Stimulated activated naive CD4-positive, alpha-beta T cell treated with Interleukin-2 at 50 U/mL for 16 hours (primary cell): ENCODE measurements around the gene IGF2R.
"Not testable (repeated sequence)": the region's sequence is repeated elsewhere in the genome, so short reads cannot be mapped to it uniquely, and the experiment has no call there.

Source experiments
- DNase-seq: peaks from one replicate; lab custom pipeline; 2025; lab: John Stamatoyannopoulos, UW

Gene IGF2R

DNA sequence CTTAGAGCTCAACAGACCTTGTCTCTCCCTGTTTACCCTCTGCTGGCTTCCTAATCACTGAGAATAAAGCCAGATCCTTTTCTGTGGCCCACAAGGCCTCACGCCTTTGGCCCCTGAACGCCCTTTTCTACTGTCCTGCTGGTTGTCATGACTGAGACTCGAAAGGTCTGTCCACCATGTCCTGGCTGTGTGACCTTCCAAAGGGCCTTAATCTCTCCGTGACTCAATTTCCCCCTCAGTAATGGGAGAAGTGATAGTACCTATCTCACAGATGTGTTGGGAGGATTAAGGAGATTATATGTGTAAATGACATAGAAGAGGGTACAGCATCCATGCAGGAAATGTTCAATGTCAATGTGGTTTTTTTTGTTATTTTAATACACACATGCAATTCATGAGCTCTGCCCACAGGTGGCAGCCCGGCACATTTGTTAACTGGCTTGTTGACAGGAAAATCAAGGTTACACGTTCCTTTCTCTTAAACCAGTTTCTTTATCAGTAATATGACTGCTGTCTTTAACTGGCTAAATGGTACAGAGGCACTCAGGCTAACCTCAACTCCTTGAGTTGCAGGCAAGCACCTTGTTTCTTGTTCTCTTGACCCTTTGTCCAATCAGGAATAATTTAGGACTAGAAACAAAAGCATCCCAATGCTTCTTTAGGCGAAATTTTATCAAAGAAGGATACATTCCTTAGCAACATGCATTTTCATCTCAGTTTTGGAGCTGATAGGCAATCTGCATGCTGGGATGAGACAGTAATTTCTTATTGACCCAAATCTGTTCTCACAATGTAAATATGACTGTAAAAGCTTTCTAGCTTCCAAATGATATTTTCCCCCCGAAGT lies 169.3 kb downstream of the IGF2R start:
- DNase-seq, result peak; percentile 42

GRCh38 chr6:160138839-160139419 lies 170.0 kb downstream of the IGF2R start:
- no peak for DNase-seq

DNA sequence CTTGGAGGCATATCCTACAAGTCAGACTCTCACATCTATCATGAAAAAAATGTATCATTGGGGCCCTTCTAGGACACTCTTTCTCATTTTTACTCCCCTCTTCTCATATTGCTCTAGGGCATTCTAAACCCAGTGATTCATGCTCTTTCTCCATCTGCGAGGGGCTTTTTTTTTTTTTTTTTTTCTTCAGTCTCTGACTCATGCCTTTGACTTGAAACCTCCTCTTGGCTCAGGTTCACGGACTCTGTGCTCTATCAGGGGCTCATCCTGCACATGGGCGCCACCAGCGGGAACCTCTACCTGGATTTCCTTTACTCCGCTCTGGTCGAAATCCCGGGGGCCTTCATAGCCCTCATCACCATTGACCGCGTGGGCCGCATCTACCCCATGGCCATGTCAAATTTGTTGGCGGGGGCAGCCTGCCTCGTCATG lies 170.6 kb downstream of the IGF2R start:
- DNase-seq, result no peak

DNA sequence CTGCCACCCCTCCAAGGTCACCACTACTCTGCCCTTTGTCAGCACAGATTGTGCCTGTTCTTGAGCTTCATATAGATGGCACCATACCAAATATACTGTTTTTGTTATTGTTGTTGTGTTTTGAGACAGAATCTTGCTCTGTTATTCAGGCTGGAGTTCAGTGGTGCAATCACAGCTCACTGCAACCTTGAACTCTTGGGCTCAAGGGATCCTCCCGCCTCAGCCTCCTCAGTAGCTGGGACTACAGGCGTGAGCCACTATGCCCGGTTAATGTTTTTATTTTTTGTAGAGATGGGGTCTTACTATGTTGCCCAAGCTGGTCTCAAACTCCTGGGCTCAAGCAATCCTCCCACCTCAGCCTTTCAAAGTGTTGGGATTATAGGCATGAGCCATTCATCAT lies 171.6 kb downstream of the IGF2R start:
- DNase-seq, result not testable (repeated sequence)

- no peak for DNase-seq
Measured at GRCh38 chr6:160141001-160141726, 172.3 kb downstream of the IGF2R start.

GRCh38 chr6:160142115-160142715 lies 173.3 kb downstream of the IGF2R start:
- no peak for DNase-seq

GRCh38 chr6:160146454-160147145 lies 177.7 kb downstream of the IGF2R start:
- DNase-seq, result no peak

DNA sequence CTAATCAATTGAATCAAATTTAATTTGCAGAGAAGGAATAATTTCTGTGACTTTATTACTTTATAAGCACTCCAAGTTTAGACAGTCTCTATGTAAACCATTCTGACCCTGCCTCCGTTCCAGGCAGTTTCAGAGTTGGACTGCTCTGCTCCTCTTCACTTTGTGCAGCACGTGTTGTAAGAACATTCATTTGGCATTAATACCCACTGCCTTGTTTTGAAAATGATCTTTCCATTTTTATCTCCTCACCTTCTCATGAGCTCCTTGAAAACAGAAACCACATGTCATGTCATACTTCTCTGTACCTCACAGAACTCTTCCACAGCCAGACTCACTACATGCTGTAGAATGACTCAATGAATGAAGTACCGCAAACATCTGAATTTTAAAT lies 178.3 kb downstream of the IGF2R start:
- DNase-seq, result no peak

GRCh38 chr6:160154471-160154870 lies 185.6 kb downstream of the IGF2R start:
- DNase-seq, result no peak

DNA sequence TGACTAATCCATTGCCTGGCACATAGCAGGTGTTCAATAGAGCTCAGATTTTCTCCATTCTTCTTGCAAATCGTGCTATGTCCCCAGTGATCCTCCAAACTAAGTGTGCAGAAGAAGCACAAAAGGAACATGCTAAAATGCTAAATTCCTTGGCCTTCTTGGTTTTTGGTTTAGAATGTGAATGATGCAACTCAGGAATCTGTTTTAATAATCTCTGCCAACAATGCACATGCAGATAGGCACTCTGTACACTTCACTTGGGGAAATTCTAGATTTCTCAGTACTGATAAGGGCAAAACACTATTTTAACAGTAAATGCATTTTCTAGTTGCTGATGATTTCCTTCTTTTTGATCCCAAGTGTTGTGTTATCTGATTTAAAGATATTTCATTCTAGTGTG lies 188.0 kb downstream of the IGF2R start:
- DNase-seq, result no peak

DNA sequence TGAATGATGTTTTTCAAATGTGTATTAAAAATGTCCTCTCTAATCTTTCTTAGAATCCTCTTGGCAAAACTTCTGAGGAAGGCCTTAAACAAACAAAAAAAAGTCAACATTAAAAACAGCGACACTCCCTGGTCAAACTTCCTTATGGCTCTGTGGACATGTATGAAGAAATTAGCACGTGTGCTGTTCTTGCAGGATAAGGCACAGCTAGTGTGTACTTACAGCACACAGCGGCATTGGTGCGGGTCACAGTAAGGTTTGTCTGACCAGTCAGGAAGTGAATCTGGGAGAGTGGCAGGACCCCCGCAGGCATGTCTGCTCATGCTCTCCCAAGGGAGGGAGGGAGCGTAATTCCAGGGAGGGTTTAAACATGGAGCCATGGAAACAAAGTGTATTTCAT lies 191.6 kb downstream of the IGF2R start:
- no peak for DNase-seq
